22Rv1 (cell line): ENCODE results near the gene DIP2B.

Experiments used
- CTCF ChIP-seq: fragments of 450-650 bp; IDR thresholded peaks from 2 replicates; pipeline ENCODE4 v1.5.1; 2017; ENCODE audit warnings: mild to moderate bottlenecking
- ZFX ChIP-seq: fragments of 450-650 bp; IDR thresholded peaks from 2 replicates; pipeline ENCODE4 v1.6.1; 2017; ENCODE audit warnings: antibody characterized with exemption, borderline replicate concordance

- TF ChIP-seq CTCF: no peak
- no peak for TF ChIP-seq ZFX
These were observed 86.1 kb downstream of the DIP2B start for GRCh38 chr12:50590869-50591268.
